NCI-H1105 (cell line): ENCODE measurements around the gene CSGALNACT2.

Source experiments
- DNase-seq: peaks from one replicate; lab custom pipeline; 2025; lab: John Stamatoyannopoulos, UW

CSGALNACT2 gene

GRCh38 chr10:43124094-43124521 is 14.1 kb upstream of the CSGALNACT2 start:
- DNase-seq = no peak

- no peak for DNase-seq
These were observed 13.5 kb upstream of the CSGALNACT2 start for GRCh38 chr10:43124574-43125273.

- no peak for DNase-seq
These were observed 12.9 kb upstream of the CSGALNACT2 start for GRCh38 chr10:43125274-43125845.

- no peak for DNase-seq
These were observed 12.1 kb upstream of the CSGALNACT2 start for GRCh38 chr10:43125881-43126731.

GRCh38 chr10:43126759-43127424 is 11.4 kb upstream of the CSGALNACT2 start:
- no peak for DNase-seq

- DNase-seq = no peak
These were observed 10.8 kb upstream of the CSGALNACT2 start for GRCh38 chr10:43127442-43127841.

GRCh38 chr10:43128331-43128730 is 9.9 kb upstream of the CSGALNACT2 start:
- DNase-seq = no peak

- DNase-seq = no peak
These were observed 9.1 kb upstream of the CSGALNACT2 start for GRCh38 chr10:43128958-43129706.

- no peak for DNase-seq
These were observed 7.5 kb upstream of the CSGALNACT2 start for GRCh38 chr10:43130770-43131171.

GRCh38 chr10:43131256-43131655 is 7.0 kb upstream of the CSGALNACT2 start:
- no peak for DNase-seq

- DNase-seq = no peak
These were observed 6.3 kb upstream of the CSGALNACT2 start for GRCh38 chr10:43131906-43132305.

- no peak for DNase-seq
These were observed 5.1 kb upstream of the CSGALNACT2 start for GRCh38 chr10:43132867-43133787.

GRCh38 chr10:43134126-43134905 is 3.9 kb upstream of the CSGALNACT2 start:
- no peak for DNase-seq

GRCh38 chr10:43135064-43135463 is 3.2 kb upstream of the CSGALNACT2 start:
- no peak for DNase-seq

- no peak for DNase-seq
These were observed 2.6 kb upstream of the CSGALNACT2 start for GRCh38 chr10:43135656-43136055.

- no peak for DNase-seq
These were observed 1.8 kb upstream of the CSGALNACT2 start for GRCh38 chr10:43136432-43136831.

GRCh38 chr10:43136995-43137716 is 1.1 kb upstream of the CSGALNACT2 start:
- no peak for DNase-seq

GRCh38 chr10:43137717-43138020 is 576 bp upstream of the CSGALNACT2 start:
- no peak for DNase-seq

- no peak for DNase-seq
These were observed 554 bp downstream of the CSGALNACT2 start for GRCh38 chr10:43138757-43139241.
